Measurements from ENCODE around the gene SMYD3.

- TF ChIP-seq POLR2AphosphoS5 (IDR thresholded peaks at IDR 0.05), result no peak
- no peak for TF ChIP-seq CTCF (IDR thresholded peaks at IDR 0.05; ENCODE audit: poor library complexity, severe bottlenecking)
- no peak for TF ChIP-seq EP300 (conservative IDR thresholded peaks at IDR 0.05; ENCODE audit: poor library complexity, severe bottlenecking)
- TF ChIP-seq SMC3 (conservative IDR thresholded peaks at IDR 0.05; ENCODE audit: poor library complexity), result no peak
- no peak for TF ChIP-seq MXI1 (conservative IDR thresholded peaks at IDR 0.05; ENCODE audit: poor library complexity, severe bottlenecking)
- no peak for TF ChIP-seq RAD21 (conservative IDR thresholded peaks at IDR 0.05)
- no peak for TF ChIP-seq TAF1 (IDR thresholded peaks at IDR 0.05; ENCODE audit: low read depth)
- TF ChIP-seq EZH2 (IDR thresholded peaks at IDR 0.05; ENCODE audit: borderline replicate concordance, insufficient read depth, low read length, poor library complexity, severe bottlenecking), result no peak
- no peak for TF ChIP-seq REST (IDR thresholded peaks at IDR 0.05; ENCODE audit: borderline replicate concordance)
These were observed 605.5 kb downstream of the SMYD3 start for GRCh38 chr1:245901565-245901964.

Measured in neural cell (in vitro differentiated cells).